Adrenal gland (tissue), 5 donors: Measurements from ENCODE around the gene DPM2.

Experiments
- POLR2A ChIP-seq, 2 donors: fragments of 450-650 bp; IDR thresholded peaks; one replicate each; pipeline ENCODE4 v1.6.1; 2017; ENCODE audit warnings: antibody characterized with exemption in 2 of 2, mild to moderate bottlenecking in 2 of 2, moderate library complexity in 1 of 2
- TF ChIP-seq, protein P1 (sequence below), 6 experiments: fragments of 450-650 bp in 4 of 6; fragments of 200-600 bp in 2 of 6; sonication (generic) in 1 of 6; IDR thresholded peaks; 1 replicate in 5 of 6; 2 replicates in 1 of 6; pipeline versions ENCODE4 v1.5.1 to v1.8.0; 2016 to 2021; ENCODE audit warnings: antibody characterized with exemption in 6 of 6, mild to moderate bottlenecking in 2 of 6, moderate library complexity in 1 of 6
- donor health status: DM: no; HTN: no; CAD: no.

DNA sequence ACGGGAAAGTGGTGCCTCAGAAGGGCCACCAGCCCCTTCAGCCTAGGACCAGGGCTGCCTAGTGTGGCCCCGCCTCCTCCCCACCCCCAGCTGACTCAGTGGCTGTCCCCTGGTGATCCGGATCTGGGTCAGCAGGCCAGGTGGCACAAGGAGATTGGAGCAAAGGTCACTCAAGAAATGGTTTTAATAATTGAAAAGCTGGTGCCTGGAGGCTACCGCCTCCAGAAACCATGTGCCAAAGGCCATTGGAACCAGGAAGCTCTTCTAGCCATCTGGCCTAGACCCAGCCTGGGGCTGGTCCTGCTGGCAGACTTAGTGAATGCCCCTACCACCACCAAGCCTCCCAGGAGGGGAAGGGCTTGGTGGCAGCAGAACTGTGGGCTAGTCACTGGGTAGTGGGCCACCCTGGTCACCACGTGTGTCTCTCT is 22.3 kb downstream of the DPM2 start:
- TF ChIP-seq, protein P1, sequence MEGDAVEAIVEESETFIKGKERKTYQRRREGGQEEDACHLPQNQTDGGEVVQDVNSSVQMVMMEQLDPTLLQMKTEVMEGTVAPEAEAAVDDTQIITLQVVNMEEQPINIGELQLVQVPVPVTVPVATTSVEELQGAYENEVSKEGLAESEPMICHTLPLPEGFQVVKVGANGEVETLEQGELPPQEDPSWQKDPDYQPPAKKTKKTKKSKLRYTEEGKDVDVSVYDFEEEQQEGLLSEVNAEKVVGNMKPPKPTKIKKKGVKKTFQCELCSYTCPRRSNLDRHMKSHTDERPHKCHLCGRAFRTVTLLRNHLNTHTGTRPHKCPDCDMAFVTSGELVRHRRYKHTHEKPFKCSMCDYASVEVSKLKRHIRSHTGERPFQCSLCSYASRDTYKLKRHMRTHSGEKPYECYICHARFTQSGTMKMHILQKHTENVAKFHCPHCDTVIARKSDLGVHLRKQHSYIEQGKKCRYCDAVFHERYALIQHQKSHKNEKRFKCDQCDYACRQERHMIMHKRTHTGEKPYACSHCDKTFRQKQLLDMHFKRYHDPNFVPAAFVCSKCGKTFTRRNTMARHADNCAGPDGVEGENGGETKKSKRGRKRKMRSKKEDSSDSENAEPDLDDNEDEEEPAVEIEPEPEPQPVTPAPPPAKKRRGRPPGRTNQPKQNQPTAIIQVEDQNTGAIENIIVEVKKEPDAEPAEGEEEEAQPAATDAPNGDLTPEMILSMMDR (IDR thresholded peaks at IDR 0.05): no peak
- TF ChIP-seq POLR2A (IDR thresholded peaks at IDR 0.05): no peak
